OCI-M2 (cell line): ENCODE results near the gene ALG3.

Experiments used
- DNase-seq: peaks from one replicate; lab custom pipeline; 2025; ENCODE audit not compliant: unreplicated experiment; lab: John Stamatoyannopoulos, UW

ALG3 gene

GRCh38 chr3:184198509-184198908, 50.3 kb downstream of the ALG3 start:
- no peak for DNase-seq

DNA sequence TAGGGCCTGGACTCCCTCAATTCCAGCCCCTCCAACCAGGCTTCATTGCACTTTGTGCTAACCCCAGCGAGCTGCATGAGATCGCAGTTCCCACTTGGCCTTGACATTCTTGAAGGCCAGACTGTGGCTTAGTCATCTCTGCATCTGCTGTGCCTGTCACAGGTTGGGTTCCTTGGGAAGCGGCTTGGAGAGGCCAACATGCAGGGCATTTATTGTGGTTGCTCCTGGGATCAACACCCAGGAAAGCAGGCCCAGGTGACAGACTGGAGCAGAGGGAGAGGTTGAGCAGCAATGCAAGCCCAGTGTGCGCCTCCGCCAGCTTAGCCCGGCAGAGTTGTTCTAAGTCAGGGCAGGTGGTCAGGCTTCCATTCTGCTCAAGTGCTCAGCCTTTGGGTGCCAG, 52.2 kb downstream of the ALG3 start:
- DNase-seq, result no peak

- no peak for DNase-seq
Measured at GRCh38 chr3:184193991-184194539, 54.7 kb downstream of the ALG3 start.

DNA sequence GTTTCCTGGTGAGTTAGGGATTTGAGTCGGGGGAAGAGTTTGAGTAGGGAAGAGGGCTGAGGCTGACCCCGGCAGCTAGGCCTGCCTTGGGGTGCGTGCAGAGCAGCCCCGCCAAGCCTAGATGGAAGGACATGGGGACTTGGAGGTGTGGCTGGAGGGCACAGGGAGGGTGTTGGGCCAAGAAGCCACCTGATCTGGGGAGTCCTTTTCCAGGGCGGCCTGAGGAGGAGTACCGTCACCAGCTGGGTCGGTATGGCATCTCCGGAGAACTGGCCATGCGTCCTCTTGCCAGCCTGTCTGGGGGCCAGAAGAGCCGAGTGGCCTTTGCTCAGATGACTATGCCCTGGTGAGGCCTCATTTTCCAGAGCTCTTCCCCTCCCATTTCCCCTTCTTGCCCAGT, 55.9 kb downstream of the ALG3 start:
- no peak for DNase-seq
